HG02870 (cell line): ENCODE measurements around the gene EPPIN.
"Not testable (repeated sequence)": the region's sequence is repeated elsewhere in the genome, so short reads cannot be mapped to it uniquely, and the experiment has no call there.

ENCODE experiments used
- ATAC-seq: cut with Tn5 transposase; IDR thresholded peaks from one replicate; pipeline ENCODE4 v1.9.1; 2021; ENCODE audit warnings: mild to moderate bottlenecking, moderate library complexity; ENCODE audit not compliant: unreplicated experiment

Gene EPPIN

DNA sequence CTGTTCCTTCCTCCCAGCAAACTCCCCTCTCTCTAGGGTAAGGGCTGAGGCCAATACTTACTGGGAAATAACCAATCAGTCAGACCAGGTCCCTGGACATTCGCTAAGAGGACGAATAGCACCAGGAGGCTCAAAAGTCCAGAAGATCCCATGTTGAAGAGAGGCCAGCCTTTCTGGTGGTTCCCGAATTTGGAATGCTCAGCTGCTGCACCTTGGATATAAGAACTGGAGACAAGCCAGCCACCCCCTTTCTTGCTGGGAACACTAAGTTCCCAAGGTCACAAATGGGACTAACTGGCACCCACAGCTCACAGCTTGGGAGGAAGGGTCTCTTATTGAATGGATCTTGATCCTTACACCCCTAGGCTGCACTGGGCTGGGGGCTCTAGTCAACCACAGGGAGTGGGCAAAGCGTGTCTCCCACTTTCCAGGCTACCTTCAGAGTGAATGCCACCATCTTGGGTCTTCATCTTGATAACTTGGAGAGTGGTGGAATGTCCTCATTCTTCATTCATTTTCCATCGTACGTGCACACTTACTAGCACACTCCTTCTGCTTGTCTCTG, at the start of gene EPPIN:
EPPIN (minus strand) TSS at position 196 of the 565 bp plus-strand sequence; CDS start at position 152, 44 bp downstream.
- no peak for ATAC-seq

DNA sequence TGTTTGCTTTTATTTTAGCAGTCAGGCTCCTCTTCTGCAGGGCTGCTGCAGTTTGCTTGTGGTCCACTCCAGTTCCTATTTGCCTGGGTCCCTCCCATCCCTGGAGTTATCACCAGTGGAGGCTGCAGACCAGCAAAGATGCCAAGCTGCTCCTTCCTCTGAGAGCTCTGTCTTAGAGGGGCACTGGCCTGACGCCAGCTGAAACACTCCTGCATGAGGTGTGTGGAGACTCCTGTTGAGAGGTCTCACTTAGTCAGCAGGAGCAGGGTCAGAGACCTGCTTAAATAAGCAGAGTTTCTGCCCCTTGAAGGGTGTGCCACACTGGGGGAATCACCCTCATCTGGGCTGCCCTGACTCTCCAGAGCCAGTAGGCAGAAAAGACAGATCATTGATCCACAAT, 48.0 kb upstream of the EPPIN start:
- no peak for ATAC-seq

- no peak for ATAC-seq
These were observed 46.3 kb upstream of the EPPIN start for GRCh38 chr20:45593498-45593897.

DNA sequence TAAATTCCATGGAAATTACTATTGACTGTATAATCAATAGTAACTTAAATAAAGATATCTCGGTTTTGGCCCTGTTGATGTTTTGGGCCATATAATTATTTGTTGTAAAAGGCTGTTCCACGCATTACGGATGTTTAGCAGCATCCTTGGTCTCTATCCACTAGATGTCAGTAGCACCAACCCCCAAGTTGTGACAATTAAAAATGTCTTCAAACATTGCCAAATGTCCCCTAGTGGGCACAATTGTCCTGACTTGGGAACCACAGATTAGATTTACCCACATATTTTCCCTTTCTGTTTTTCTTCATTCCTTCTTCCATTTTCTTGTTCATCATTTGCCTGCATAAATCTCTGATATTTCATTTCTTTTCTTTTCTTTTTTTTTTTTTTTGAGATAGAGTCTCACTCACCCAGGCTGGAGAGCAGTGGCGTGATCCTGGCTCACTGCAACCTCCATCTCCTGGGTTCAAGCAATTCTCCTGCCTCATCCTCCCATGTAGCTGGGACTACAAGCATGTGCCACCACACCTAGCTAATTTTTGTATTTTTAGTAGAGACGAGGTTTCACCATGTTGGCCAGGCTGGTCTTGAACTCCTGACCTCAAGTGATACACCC, 45.5 kb upstream of the EPPIN start:
- ATAC-seq, result no peak

DNA sequence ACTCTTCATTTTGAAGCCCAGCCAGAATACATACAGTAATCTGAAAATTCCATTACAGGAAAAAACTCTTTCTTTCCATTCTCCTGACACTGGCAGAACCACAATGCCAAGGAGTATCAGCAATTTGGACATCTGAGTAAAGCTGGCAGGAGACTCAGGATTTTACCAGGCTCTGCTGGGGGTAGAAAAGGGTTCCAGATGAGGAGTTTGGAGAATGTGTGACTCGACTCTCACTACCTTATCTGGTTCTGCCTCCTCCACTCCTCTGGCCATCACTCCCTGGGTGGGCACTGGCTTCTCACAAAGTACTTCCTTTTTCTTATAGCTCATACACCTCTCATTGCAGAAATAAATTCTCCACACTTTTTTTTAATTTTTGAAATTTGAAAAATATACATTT, 42.5 kb upstream of the EPPIN start:
- ATAC-seq, result no peak

DNA sequence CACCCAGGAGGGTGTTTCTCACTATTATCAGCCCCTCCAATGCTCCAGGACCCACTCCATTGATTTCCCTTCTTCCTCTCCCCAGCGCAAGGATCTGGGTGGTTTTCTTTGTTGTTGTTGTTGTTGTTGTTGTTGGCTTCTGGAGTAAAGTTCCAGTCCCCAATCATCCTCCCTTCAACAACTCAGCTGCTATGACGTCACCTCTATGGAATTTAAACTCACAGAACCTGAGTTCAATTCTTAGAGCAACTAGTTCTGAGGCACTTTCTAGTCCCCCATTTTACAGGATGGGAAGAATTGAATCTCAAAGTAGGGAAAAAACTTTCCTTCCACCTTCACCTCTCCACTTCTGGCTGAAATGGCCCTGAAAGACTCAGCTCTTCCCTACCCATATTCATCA, 41.6 kb upstream of the EPPIN start:
- ATAC-seq, result no peak

GRCh38 chr20:45585986-45586385, 38.8 kb upstream of the EPPIN start:
- not testable (repeated sequence) for ATAC-seq

DNA sequence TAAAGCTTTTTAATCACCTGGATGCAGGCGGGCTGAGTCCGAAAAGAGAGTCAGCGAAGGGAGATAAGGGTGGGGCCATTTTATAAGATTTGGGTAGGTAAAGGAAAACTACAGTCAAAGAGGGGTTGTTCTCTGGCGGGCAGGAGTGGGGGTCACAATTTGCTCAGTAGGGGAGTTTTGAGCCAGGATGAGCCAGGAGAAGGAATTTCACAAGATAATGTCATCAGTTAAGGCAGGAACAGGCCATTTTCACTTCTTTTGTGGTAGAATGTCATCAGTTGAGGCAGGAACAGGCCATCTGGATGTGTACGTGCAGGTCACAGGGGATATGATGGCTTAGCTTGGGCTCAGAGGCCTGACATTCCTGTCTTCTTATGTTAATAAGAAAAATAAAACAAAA, 37.1 kb upstream of the EPPIN start:
- not testable (repeated sequence) for ATAC-seq

GRCh38 chr20:45583502-45583901, 36.3 kb upstream of the EPPIN start:
- no peak for ATAC-seq

DNA sequence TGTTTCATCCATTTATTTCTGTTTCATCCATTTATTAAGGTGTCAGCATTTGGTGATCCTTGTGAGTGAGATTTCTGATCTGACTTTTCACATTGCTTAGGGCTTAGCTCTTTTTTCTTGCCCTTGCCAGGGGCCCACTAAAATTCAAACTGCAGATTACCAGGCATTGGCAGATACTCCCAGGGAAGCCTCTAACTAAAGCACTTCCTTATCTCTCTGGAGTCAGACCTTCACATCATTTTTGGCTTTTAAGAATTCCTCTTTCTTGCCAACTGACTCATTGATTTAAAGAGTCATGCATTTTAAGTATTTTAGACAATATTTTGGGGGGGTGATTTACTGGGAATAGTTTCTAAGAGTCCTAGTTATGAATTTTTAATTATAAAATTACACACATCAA, 34.5 kb upstream of the EPPIN start:
- ATAC-seq, result no peak

GRCh38 chr20:45579184-45579583, 32.0 kb upstream of the EPPIN start, which contains the start of gene WFDC8:
Gene WFDC8 (minus strand): TSS chr20:45579284. CDS start chr20:45579247, 37 bp downstream.
- no peak for ATAC-seq

DNA sequence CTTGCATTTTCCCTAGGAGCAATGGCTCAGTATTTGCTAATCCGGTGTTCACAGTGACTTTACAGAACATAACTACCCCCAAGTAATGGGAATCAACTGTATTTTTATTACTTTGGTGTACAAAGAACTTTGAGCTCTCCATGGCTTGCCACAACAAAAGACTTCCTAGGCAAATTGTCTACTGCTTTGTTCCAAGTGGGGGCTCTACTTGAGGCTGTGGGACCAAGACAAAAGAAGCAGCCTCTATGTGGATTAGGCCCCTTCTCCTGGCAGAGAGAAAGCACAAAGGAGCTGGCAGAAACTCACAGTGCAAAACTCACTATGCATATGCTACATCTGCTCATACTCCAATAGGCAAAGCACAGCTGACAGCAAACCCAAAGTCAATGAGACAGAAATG, 31.0 kb upstream of the EPPIN start:
- no peak for ATAC-seq

DNA sequence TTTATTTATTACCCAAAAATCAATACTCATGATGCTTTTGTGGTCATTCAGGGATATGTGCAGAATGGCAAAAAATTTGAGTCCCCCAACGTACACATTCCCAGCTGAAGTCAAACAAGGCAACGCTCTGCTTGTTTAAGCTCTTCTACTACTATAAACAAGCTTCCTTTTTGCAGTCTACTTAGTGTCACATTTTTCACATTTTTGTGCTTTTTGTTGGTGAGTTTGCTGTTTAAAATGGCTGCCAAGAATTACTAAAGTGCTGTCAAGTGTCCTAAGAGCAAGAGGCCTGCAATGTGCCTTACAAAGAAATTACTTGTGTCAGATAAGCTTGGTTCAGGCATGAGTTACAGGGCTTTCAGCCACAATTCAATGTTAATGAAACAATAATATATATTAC, 29.8 kb upstream of the EPPIN start:
- no peak for ATAC-seq

DNA sequence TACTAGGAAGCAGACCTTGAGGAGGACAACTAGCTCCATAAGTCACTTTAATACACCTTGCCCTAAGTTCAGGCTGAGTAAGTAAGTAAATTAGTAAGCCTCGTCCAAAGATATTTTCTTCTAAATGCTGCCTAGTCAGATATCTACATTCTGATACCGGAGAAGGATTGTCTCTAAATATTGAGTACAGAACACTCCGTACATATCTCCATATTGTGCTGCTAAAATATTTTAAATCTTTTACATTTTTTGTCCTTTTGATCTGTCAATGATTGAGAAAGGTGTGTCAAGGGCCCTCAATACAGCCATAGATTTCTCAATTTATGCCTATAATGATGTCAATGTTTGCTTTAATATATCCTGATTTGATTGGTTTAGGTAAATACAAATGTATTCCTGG, 28.7 kb upstream of the EPPIN start:
- ATAC-seq, result no peak

DNA sequence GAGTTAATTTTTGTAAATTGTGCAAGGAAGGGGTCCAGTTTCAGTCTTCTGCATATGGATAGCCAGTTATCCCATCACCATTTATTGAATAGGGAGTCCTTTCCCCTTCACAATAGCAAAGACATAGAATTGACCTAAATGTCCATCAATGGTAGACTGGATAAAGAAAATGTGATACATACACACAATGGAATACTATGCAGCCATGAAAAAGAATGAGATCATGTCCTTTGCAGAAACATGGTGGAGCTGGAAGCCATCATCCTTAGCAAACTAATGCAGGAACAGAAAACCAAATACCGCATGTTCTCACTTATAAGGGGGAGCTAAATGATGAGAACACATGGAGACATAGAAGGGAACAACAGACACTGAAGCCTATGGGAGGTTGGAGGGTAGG, 22.4 kb upstream of the EPPIN start:
- not testable (repeated sequence) for ATAC-seq

GRCh38 chr20:45564760-45565276, 17.6 kb upstream of the EPPIN start:
- ATAC-seq, result no peak

GRCh38 chr20:45555198-45555597, 8.0 kb upstream of the EPPIN start:
- no peak for ATAC-seq

GRCh38 chr20:45552456-45552855, 5.3 kb upstream of the EPPIN start:
- ATAC-seq, result no peak

DNA sequence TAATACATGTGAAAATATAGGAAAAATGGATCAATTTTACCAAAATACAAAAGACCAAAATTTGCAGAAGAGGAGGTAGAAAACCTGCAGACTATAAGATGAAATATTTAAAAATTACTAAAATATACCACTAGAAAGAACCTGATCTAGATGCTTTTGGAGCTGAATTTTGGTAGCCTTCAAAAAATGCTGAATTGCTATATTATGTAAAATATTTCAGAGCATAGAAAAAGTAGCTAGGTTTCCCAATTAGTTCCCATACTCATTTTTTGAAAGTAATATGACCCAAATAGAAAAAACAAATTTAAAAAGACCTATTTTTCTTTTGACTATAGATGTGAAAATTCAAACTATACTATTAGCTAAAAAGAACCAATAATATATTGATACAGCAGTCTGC, 3.6 kb upstream of the EPPIN start:
- ATAC-seq, result no peak

DNA sequence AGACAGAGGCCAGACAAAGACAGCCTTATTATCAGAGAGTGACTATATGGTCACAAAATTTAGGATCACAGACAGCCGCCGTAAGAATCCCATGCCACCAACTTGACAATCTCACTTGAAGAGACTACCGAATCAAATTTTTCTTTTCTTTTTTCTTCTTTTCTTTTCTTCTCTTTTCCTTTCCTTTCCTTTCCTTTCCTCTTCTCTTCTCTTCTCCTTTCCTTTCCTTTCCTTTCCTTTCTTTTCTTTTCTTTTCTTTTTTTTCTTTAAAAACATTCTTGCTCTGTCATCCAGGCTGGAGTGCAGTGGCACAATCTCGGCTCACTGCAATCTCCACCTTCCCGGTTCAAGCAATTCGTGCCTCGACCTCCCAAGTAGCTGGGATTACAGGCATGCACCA, 1.2 kb upstream of the EPPIN start:
- no peak for ATAC-seq

DNA sequence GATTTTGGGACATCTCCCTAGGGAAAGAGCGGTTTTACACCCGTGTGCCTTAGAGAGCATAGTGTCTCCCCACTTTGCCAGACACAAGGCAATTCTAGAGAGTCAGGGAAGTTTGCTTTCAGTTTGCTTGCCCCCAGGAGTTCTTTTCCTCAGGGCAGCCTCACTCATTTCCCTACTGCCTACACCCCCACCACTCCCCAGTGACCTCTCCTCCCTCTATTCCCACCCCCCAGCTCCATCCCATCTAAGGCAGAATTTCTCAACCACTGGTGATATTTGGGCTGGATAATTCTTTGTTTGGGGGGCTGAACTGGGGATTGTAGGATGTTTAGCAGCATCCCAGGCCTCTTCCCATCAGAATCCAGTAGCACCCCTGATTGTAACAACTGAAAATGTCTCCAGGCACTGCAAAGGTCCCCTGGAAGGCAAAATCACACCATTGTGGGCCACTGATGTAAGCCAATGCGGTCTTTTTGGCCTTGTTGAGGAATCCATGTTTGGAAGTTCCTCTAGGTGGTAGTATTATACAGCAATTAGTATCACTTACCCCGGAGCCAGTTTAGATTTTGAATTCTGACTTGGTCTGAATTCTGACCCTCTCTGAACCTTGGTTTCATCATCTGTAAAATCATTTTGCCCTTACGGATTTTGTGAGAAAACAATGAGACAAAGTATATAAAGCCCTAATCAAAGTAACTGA, 1.3 kb downstream of the EPPIN start:
- no peak for ATAC-seq

- no peak for ATAC-seq
These were observed 1.9 kb downstream of the EPPIN start for GRCh38 chr20:45545351-45545750.
